Measurements from ENCODE around the gene APOBEC3A.

The APOBEC3A gene

DNA sequence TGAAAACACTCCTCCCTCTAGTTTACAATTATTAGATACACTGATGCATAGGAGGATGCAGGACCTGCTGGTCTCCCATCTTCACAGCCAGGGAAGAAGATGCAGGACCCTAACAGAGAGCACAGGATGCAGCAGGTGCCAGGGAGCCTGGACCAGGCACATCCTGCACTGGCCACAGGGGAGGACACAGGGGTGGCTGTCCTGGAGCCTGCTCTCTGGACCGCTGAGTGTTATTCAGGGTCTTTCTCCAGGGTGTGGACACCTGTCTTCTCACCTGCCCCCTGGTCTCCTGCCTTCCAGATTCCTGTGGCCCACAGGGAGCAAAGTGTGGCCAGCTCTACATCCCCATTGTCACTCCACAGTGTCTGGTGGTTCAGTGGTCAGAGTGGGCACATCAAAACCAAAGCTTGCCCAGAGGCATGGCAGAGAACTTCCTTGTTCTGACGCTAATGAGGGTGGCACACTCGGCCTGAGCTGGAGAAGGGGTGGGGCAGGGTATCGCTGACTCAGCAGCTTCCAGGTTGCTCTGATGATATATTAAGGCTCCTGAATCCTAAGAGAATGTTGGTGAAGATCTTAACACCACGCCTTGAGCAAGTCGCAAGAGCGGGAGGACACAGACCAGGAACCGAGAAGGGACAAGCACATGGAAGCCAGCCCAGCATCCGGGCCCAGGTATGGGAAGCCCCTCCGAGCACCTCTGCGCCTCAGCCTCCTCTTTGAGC, at the start of gene APOBEC3A:
Gene APOBEC3A (plus strand): TSS at position 564 of the 725 bp plus-strand sequence. CDS start 83 bp downstream, at position 647.
- no peak within 1 kb of the TSS for H3K4me3 ChIP-seq (ENCODE audit: low read length)
- no peak for DNase-seq (ENCODE audit: low read depth)
- TF ChIP-seq, protein P1, sequence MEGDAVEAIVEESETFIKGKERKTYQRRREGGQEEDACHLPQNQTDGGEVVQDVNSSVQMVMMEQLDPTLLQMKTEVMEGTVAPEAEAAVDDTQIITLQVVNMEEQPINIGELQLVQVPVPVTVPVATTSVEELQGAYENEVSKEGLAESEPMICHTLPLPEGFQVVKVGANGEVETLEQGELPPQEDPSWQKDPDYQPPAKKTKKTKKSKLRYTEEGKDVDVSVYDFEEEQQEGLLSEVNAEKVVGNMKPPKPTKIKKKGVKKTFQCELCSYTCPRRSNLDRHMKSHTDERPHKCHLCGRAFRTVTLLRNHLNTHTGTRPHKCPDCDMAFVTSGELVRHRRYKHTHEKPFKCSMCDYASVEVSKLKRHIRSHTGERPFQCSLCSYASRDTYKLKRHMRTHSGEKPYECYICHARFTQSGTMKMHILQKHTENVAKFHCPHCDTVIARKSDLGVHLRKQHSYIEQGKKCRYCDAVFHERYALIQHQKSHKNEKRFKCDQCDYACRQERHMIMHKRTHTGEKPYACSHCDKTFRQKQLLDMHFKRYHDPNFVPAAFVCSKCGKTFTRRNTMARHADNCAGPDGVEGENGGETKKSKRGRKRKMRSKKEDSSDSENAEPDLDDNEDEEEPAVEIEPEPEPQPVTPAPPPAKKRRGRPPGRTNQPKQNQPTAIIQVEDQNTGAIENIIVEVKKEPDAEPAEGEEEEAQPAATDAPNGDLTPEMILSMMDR (conservative IDR thresholded peaks at IDR 0.05; ENCODE audit: low read depth, low read length) = no peak

- TF ChIP-seq, protein P1 (conservative IDR thresholded peaks at IDR 0.05; ENCODE audit: low read depth, low read length) = no peak
- DNase-seq (ENCODE audit: low read depth) = no peak
- no peak overlapping the region for H3K4me3 ChIP-seq (ENCODE audit: low read length)
Observed at GRCh38 chr22:38907767-38908166, 49.6 kb upstream of the APOBEC3A start.

DNA sequence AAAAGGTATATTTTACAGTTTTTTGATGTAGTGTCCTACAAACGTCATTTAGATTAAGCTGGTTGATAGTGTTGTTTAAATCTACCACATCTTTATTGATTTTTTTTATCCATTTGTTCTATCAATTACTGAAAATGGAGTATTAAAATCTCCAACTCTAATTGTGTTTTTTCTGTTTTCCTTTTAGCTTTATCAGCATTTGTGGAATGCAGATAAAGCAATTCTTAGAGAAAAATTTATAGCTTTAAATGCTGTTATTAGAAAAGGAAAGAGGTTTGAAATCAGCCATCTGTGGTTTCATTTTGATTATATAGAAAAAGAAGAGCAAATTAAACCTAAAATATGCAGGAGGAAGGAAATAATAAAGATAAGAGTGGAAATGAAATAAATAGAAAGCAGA, 46.0 kb upstream of the APOBEC3A start:
- no peak overlapping the region for H3K4me3 ChIP-seq (ENCODE audit: low read length)
- no peak for DNase-seq (ENCODE audit: low read depth)
- TF ChIP-seq, protein P1 (conservative IDR thresholded peaks at IDR 0.05; ENCODE audit: low read depth, low read length) = no peak

- no peak overlapping the region for H3K4me3 ChIP-seq (ENCODE audit: low read length)
- no peak for DNase-seq (ENCODE audit: low read depth)
- TF ChIP-seq, protein P1 (conservative IDR thresholded peaks at IDR 0.05; ENCODE audit: low read depth, low read length) = no peak
Observed at GRCh38 chr22:38919631-38920190, 37.7 kb upstream of the APOBEC3A start.

DNA sequence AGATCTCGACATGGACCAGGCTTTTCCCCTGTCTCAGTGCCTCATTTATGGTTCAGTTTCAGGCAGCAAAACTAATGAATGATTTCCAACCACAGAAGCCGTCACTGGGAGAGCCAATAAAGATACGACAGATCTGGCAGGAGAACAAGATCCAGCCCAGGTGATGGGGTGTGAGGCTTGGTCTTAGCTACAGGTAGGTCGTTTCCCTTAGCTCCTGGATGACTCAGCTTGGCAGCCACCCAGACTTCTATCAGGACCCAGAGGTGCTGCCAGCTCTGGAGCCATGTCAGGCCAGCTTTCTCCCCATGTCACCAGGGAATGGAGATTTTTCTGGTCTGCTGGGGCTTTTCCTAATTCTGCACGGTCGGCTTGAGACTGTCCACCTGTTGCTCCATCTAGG, 36.3 kb upstream of the APOBEC3A start:
- TF ChIP-seq, protein P1 (conservative IDR thresholded peaks at IDR 0.05; ENCODE audit: low read depth, low read length) = no peak
- no peak overlapping the region for H3K4me3 ChIP-seq (ENCODE audit: low read length)
- no peak for DNase-seq (ENCODE audit: low read depth)

DNA sequence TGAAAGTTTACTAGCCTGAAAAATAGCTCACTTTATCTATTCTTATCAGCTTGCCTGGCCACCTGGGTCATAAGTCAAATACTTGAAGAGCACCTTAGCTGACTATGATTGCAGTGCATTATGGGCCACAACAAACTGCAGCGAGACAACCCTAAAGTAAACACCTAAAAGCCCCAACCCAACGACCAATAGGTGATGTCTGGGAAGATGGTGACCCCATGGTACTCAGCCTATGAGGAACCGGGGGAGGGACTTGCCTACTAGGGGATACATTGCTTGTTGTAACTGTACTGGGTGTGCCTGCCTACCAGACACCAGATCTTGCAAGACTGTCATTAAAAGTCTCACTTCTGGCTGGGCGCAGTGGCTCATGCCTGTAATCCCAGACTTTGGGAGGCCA, 35.6 kb upstream of the APOBEC3A start:
- no peak overlapping the region for H3K4me3 ChIP-seq (ENCODE audit: low read length)
- DNase-seq (ENCODE audit: low read depth) = no peak
- TF ChIP-seq, protein P1 (conservative IDR thresholded peaks at IDR 0.05; ENCODE audit: low read depth, low read length) = no peak

Data from retinal pigment epithelial cell (primary cell).